HCT116 (cell line): ENCODE measurements around the gene TTLL3. TPM values are rescaled to one million over a fixed set of nuclear protein-coding genes. Genes with fewer than 3 reads are reported as not detected.

Experiments used
- ATAC-seq: fragments of 200-7000 bp; cut with Tn5 transposase; 2 replicates; pipeline ENCODE4 v1.9.1; 2020; ENCODE audit warnings: mild to moderate bottlenecking, moderate library complexity
- BruUV-seq: library from RNA; stranded (reverse); fragments of 400-500 nt; replicated peaks from 2 replicates; lab custom pipeline; 2021; lab: Mats Ljungman, UMichigan
- CTCF ChIA-PET: fragments of 300-600 bp; sonication (Branson Sonifier 250); formaldehyde crosslinking; loops from one replicate; lab custom pipeline; 2021; ENCODE audit warnings: antibody characterized with exemption; lab: Charles Lee
- POLR2A ChIA-PET: fragments of 300-600, 350-600 bp; sonication (Branson Sonifier 250); formaldehyde crosslinking; loops from one replicate; lab custom pipeline; 2021; ENCODE audit warnings: antibody characterized with exemption; lab: Charles Lee
- RAD21 ChIA-PET, 2 experiments: fragments of 300-600 bp; sonication (Branson Sonifier 250); formaldehyde crosslinking; loops; one replicate each; lab custom pipeline; 2023; ENCODE audit warnings: low total read pairs in 2 of 2; ENCODE audit not compliant: uncharacterized antibody in 2 of 2, unreplicated experiment in 2 of 2, low non-redundant PET in 1 of 2; lab: Charles Lee
- DNase-seq: peaks from one replicate; pipeline ENCODE4 v3.0.0-alpha.2; 2010; ENCODE audit warnings: low read depth, low spot score
- H2AFZ ChIP-seq: fragments of 200-600 bp; shearing (Covaris generic), sonication (generic); 2 replicates; pipeline ENCODE4 v1.6.1; 2017; ENCODE audit warnings: low read depth, mixed run types, mixed read lengths, antibody characterized with exemption, low read length; ENCODE audit not compliant: poor library complexity, severe bottlenecking
- H3K27ac ChIP-seq: 2 replicates; pipeline ENCODE4 v1.5.1; 2012; ENCODE audit warnings: low read depth, low read length
- H3K27me3 ChIP-seq: fragments of 200-600 bp; sonication (generic); 2 replicates; pipeline ENCODE4 v1.6.1; 2016; ENCODE audit warnings: mixed run types, low read length, mixed read lengths; ENCODE audit not compliant: insufficient read depth
- H3K36me3 ChIP-seq, 2 experiments: fragments of 200-500 bp in 1 of 2; fragments of 200-600 bp in 1 of 2; sonication (Bioruptor generic) in 1 of 2; sonication (generic) in 1 of 2; 2 replicates each; pipeline versions ENCODE4 v1.5.1 to v1.6.1; 2014 to 2016; ENCODE audit warnings: low read length in 2 of 2, inconsistent platforms in 1 of 2, mixed read lengths in 1 of 2, mixed run types in 1 of 2; ENCODE audit not compliant: insufficient read depth in 2 of 2, control insufficient read depth in 1 of 2
- H3K4me1 ChIP-seq, 2 experiments: fragments of 200-600 bp in 1 of 2; sonication (generic) in 1 of 2; 2 replicates each; pipeline versions ENCODE4 v1.5.1 to v1.6.1; 2012 to 2017; ENCODE audit warnings: low read length in 2 of 2, inconsistent platforms in 1 of 2, mild to moderate bottlenecking in 1 of 2, mixed read lengths in 1 of 2, mixed run types in 1 of 2, moderate library complexity in 1 of 2; ENCODE audit not compliant: insufficient read depth in 2 of 2, control insufficient read depth in 1 of 2
- H3K4me2 ChIP-seq: fragments of 200-600 bp; sonication (generic); 2 replicates; pipeline ENCODE4 v1.6.1; 2017; ENCODE audit warnings: mixed run types, low read length, mixed read lengths
- H3K4me3 ChIP-seq, 2 experiments: fragments of 200-600 bp in 1 of 2; sonication (generic) in 1 of 2; replicated peaks in 1 of 2; 2 replicates each; pipeline ENCODE4 v1.5.1; 2011 to 2016; ENCODE audit warnings: low read length in 2 of 2, control low read depth in 1 of 2, low read depth in 1 of 2, mild to moderate bottlenecking in 1 of 2, mixed read lengths in 1 of 2, mixed run types in 1 of 2
- H3K79me2 ChIP-seq: fragments of 200-600 bp; sonication (generic); 2 replicates; pipeline ENCODE4 v1.6.1; 2017; ENCODE audit warnings: mild to moderate bottlenecking, mixed run types, low read length, moderate library complexity, mixed read lengths; ENCODE audit not compliant: insufficient read depth
- H3K9ac ChIP-seq: fragments of 200-600 bp; sonication (generic); 2 replicates; pipeline ENCODE4 v1.6.1; 2016; ENCODE audit warnings: low read length, mixed read lengths
- H3K9me2 ChIP-seq: fragments of 200-600 bp; sonication (generic), shearing (Covaris generic); 2 replicates; pipeline ENCODE4 v1.6.1; 2017; ENCODE audit warnings: mixed run types, mild to moderate bottlenecking, moderate library complexity; ENCODE audit not compliant: insufficient read depth
- H3K9me3 ChIP-seq, 2 experiments: fragments of 200-500 bp in 1 of 2; fragments of 200-600 bp in 1 of 2; sonication (Bioruptor generic) in 1 of 2; sonication (generic) in 1 of 2; 2 replicates each; pipeline ENCODE4 v1.6.1; 2014 to 2017; ENCODE audit warnings: low read length in 2 of 2, mixed read lengths in 2 of 2, inconsistent platforms in 1 of 2, low read depth in 1 of 2, mild to moderate bottlenecking in 1 of 2, mixed run types in 1 of 2, moderate library complexity in 1 of 2; ENCODE audit not compliant: control insufficient read depth in 1 of 2, insufficient read depth in 1 of 2
- H4K20me1 ChIP-seq: fragments of 200-600 bp; sonication (generic), shearing (Covaris generic); 2 replicates; pipeline ENCODE4 v1.6.1; 2017; ENCODE audit warnings: mixed run types, mild to moderate bottlenecking, moderate library complexity; ENCODE audit not compliant: insufficient read depth
- CTCF ChIP-seq, 3 experiments: fragments of 200-600 bp in 1 of 3; sonication (generic) in 1 of 3; IDR thresholded peaks in 2 of 3; conservative IDR thresholded peaks in 1 of 3; 2 replicates each; pipeline ENCODE4 v1.5.1; 2012 to 2017; ENCODE audit warnings: low read depth in 2 of 3, low read length in 2 of 3, antibody characterized with exemption in 1 of 3, borderline replicate concordance in 1 of 3, control low read depth in 1 of 3, mild to moderate bottlenecking in 1 of 3, mixed read lengths in 1 of 3, mixed run types in 1 of 3, moderate library complexity in 1 of 3; ENCODE audit not compliant: insufficient read depth in 1 of 3
- EGR1 ChIP-seq: IDR thresholded peaks from 2 replicates; pipeline ENCODE4 v1.6.1; 2012; ENCODE audit warnings: low read depth
- ELF1 ChIP-seq: IDR thresholded peaks from 2 replicates; pipeline ENCODE4 v1.6.1; 2012; ENCODE audit warnings: low read depth, borderline replicate concordance
- EZH2phosphoT487 ChIP-seq: fragments of 200-600 bp; IDR thresholded peaks from 2 replicates; pipeline ENCODE4 v1.6.1; 2018; ENCODE audit warnings: antibody characterized with exemption, borderline replicate concordance
- JUND ChIP-seq: IDR thresholded peaks from 2 replicates; pipeline ENCODE4 v1.6.1; 2012
- MAX ChIP-seq: IDR thresholded peaks from 2 replicates; pipeline ENCODE4 v1.6.1; 2012
- RAD21 ChIP-seq: IDR thresholded peaks from 2 replicates; pipeline ENCODE4 v1.6.1; 2012; ENCODE audit warnings: low read depth, mild to moderate bottlenecking
- SP1 ChIP-seq: IDR thresholded peaks from 2 replicates; pipeline ENCODE4 v1.6.1; 2012; ENCODE audit warnings: low read depth
- TCF7L2 ChIP-seq: IDR thresholded peaks from 2 replicates; pipeline ENCODE4 v1.7.0; 2011; ENCODE audit warnings: borderline replicate concordance, inconsistent platforms; ENCODE audit not compliant: insufficient read depth, insufficient read length; ENCODE audit errors: extremely low read depth
- YY1 ChIP-seq: IDR thresholded peaks from 2 replicates; pipeline ENCODE4 v1.6.1; 2011; ENCODE audit warnings: low read length, low read depth, moderate library complexity, mild to moderate bottlenecking; ENCODE audit not compliant: insufficient replicate concordance; ENCODE audit errors: extremely low read depth
- intact Hi-C: fragments of 100-400 bp; cut with micrococcal nuclease; formaldehyde crosslinking; loops from 2 replicates; pipeline ENCODE4 v1.10.0; 2022
- total RNA-seq: library from RNA; stranded (reverse); gene quantifications from one replicate; pipeline ENCODE4 v1.2.1, GENCODE V29; 2021; ENCODE audit not compliant: unreplicated experiment
- TF ChIP-seq, protein P1 (sequence below): IDR thresholded peaks from 2 replicates; pipeline ENCODE4 v1.6.1; 2011; ENCODE audit warnings: mild to moderate bottlenecking, low read length, moderate library complexity; ENCODE audit not compliant: insufficient replicate concordance; ENCODE audit errors: extremely low read depth

Gene TTLL3
- total RNA-seq, 1 experiment from 2014 or later: 40.3 TPM

GRCh38 chr3:9815986-9816385, 5.9 kb downstream of the TTLL3 start:
- Histone ChIP-seq H3K27me3 (no peaks in the 10 kb centered on the region), H3K4me3 (no peak overlapping the region), H3K4me2 (no peak overlapping the region), H3K27ac (no peak overlapping the region), H4K20me1 (no peaks in the 10 kb centered on the region), H3K4me1 (no peaks in the 10 kb centered on the region), H3K9ac (no peak overlapping the region), H3K9me3 (no peaks in the 10 kb centered on the region), H2AFZ (no peak overlapping the region), H3K36me3 (peaks cover 2 to 6% of the 10 kb centered on the region in 2 experiments; a peak in 2 of 4 replicates), H3K79me2 (no peaks in the 10 kb centered on the region), H3K9me2 (no peaks in the 10 kb centered on the region)
- RAD21 ChIA-PET: no interaction called here
- BruUV-seq: no TSS peak
- no peak for TF ChIP-seq RAD21
- TF ChIP-seq EZH2phosphoT487: no peak
- no peak for TF ChIP-seq SP1
- TF ChIP-seq CTCF (IDR thresholded peaks at IDR 0.05 in 2 of 3, conservative IDR thresholded peaks at IDR 0.05 in 1 of 3; ENCODE audit: borderline replicate concordance in 1 of 3, insufficient read depth in 1 of 3, low read depth in 2 of 3, low read length in 2 of 3): no peak
- intact Hi-C loops: no loop called here
- POLR2A ChIA-PET: no interaction called here
- no peak for DNase-seq
- CTCF ChIA-PET: no interaction called here
- ATAC-seq: no peak

DNA sequence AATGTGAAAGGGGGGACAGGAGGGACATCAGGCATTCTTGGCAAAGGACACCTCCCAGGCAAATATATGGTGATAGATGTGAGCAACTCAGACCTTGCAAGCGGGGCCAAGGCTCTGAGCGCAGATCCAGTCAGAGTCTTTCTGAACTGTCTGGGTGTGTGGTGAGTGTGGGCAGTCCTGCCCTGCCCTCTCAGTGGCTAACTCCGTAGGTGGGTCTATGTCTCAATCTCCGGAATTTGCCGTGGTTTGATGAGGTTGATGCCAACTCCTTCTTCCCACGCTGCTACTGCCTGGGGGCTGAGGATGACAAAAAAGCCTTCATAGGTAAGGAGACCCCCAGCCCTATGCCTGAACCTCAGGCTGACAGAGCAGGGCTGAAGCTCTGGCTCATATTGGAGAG, 7.4 kb downstream of the TTLL3 start:
- Histone ChIP-seq H3K27me3 (no peaks in the 10 kb centered on the region), H3K4me1 (no peaks in the 10 kb centered on the region), H3K9me3 (no peaks in the 10 kb centered on the region), H3K4me3 (no peak overlapping the region), H3K9ac (no peak overlapping the region), H4K20me1 (no peaks in the 10 kb centered on the region), H3K79me2 (no peaks in the 10 kb centered on the region), H3K36me3 (peaks cover 2 to 6% of the 10 kb centered on the region in 2 experiments; a peak in 2 of 4 replicates), H2AFZ (no peak overlapping the region), H3K27ac (no peak overlapping the region), H3K4me2 (no peak overlapping the region), H3K9me2 (no peaks in the 10 kb centered on the region)
- ChIA-PET CTCF (interaction anchor here (1.2 kb wide), 1 partner anchor 9 kb away, joined by 4 read pairs; no protein-coding TSS in a partner anchor), POLR2A (no interaction called here), RAD21 (no interaction called here)
- no TSS peak for BruUV-seq
- DNase-seq (no peak), ATAC-seq (no peak)
- intact Hi-C loops: no loop called here
- TF ChIP-seq YY1 (no peak), MAX (no peak), EGR1 (no peak), CTCF (IDR thresholded peaks at IDR 0.05 in 2 of 3, conservative IDR thresholded peaks at IDR 0.05 in 1 of 3; ENCODE audit: borderline replicate concordance in 1 of 3, insufficient read depth in 1 of 3, low read depth in 2 of 3, low read length in 2 of 3) (no peak), JUND (no peak), ELF1 (no peak), TCF7L2 (no peak)
- TF ChIP-seq, protein P1, sequence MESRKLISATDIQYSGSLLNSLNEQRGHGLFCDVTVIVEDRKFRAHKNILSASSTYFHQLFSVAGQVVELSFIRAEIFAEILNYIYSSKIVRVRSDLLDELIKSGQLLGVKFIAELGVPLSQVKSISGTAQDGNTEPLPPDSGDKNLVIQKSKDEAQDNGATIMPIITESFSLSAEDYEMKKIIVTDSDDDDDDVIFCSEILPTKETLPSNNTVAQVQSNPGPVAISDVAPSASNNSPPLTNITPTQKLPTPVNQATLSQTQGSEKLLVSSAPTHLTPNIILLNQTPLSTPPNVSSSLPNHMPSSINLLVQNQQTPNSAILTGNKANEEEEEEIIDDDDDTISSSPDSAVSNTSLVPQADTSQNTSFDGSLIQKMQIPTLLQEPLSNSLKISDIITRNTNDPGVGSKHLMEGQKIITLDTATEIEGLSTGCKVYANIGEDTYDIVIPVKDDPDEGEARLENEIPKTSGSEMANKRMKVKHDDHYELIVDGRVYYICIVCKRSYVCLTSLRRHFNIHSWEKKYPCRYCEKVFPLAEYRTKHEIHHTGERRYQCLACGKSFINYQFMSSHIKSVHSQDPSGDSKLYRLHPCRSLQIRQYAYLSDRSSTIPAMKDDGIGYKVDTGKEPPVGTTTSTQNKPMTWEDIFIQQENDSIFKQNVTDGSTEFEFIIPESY: no peak
